HEK293T (cell line): ENCODE data around the gene TSPAN14.

Experiments used
- CTCF ChIA-PET: fragments of 350-600 bp; formaldehyde crosslinking; extraction: SDS; loops from one replicate; lab custom pipeline; 2021; ENCODE audit warnings: antibody characterized with exemption, inconsistent platforms; lab: Yijun Ruan, JAX
- POLR2A ChIA-PET: fragments of 350-600 bp; formaldehyde crosslinking; extraction: SDS; loops from one replicate; lab custom pipeline; 2020; ENCODE audit warnings: antibody characterized with exemption, inconsistent platforms; lab: Yijun Ruan, JAX
- DNase-seq: peaks from one replicate; pipeline ENCODE4 v3.0.0; 2012; ENCODE audit warnings: mixed read lengths; ENCODE audit errors: extremely low spot score
- ARNT ChIP-seq: fragments of 450-650 bp; IDR thresholded peaks from 2 replicates; pipeline ENCODE4 v1.6.1; 2017; ENCODE audit warnings: mild to moderate bottlenecking
- BHLHE40 ChIP-seq: fragments of 450-650 bp; IDR thresholded peaks from 2 replicates; pipeline ENCODE4 v1.6.1; 2016; ENCODE audit warnings: mild to moderate bottlenecking, moderate library complexity, borderline replicate concordance
- CTBP1 ChIP-seq: fragments of 450-650 bp; IDR thresholded peaks from 2 replicates; pipeline ENCODE4 v1.6.1; 2016; ENCODE audit warnings: borderline replicate concordance
- ELF4 ChIP-seq: fragments of 450-650 bp; IDR thresholded peaks from 2 replicates; pipeline ENCODE4 v1.6.1; 2017; ENCODE audit warnings: antibody characterized with exemption
- FOXA1 ChIP-seq: fragments of 450-650 bp; IDR thresholded peaks from 2 replicates; pipeline ENCODE4 v1.6.1; 2016; ENCODE audit warnings: mild to moderate bottlenecking
- FOXK2 ChIP-seq: fragments of 450-650 bp; IDR thresholded peaks from 2 replicates; pipeline ENCODE4 v1.6.1; 2016; ENCODE audit warnings: mild to moderate bottlenecking
- FOXM1 ChIP-seq: fragments of 450-650 bp; IDR thresholded peaks from 2 replicates; pipeline ENCODE4 v1.6.1; 2017; ENCODE audit warnings: mild to moderate bottlenecking, borderline replicate concordance
- HDGF ChIP-seq: fragments of 450-650 bp; IDR thresholded peaks from 2 replicates; pipeline ENCODE4 v1.6.1; 2017; ENCODE audit warnings: antibody characterized with exemption, borderline replicate concordance
- L3MBTL2 ChIP-seq: fragments of 450-650 bp; conservative IDR thresholded peaks from 2 replicates; pipeline ENCODE4 v1.6.1; 2016; ENCODE audit warnings: mild to moderate bottlenecking
- LEF1 ChIP-seq: fragments of 450-650 bp; IDR thresholded peaks from 2 replicates; pipeline ENCODE4 v1.6.1; 2017; ENCODE audit warnings: mild to moderate bottlenecking, borderline replicate concordance
- NFRKB ChIP-seq: fragments of 450-650 bp; IDR thresholded peaks from 2 replicates; pipeline ENCODE4 v1.6.1; 2016; ENCODE audit warnings: mild to moderate bottlenecking, moderate library complexity
- PKNOX1 ChIP-seq: fragments of 450-650 bp; IDR thresholded peaks from 2 replicates; pipeline ENCODE4 v1.6.1; 2016
- SP1 ChIP-seq: fragments of 450-650 bp; IDR thresholded peaks from 2 replicates; pipeline ENCODE4 v1.6.1; 2017
- SUZ12 ChIP-seq: fragments of 450-650 bp; IDR thresholded peaks from 2 replicates; pipeline ENCODE4 v1.6.1; 2016; ENCODE audit warnings: mild to moderate bottlenecking
- TARDBP ChIP-seq: fragments of 450-650 bp; IDR thresholded peaks from 2 replicates; pipeline ENCODE4 v1.6.1; 2016
- ZNF384 ChIP-seq: fragments of 450-650 bp; IDR thresholded peaks from 2 replicates; pipeline ENCODE4 v1.6.1; 2016

The TSPAN14 gene

GRCh38 chr10:80447436-80448190 is 6.5 kb upstream of the TSPAN14 start:
- no peak for DNase-seq
- TF ChIP-seq LEF1 (no peak), BHLHE40 (no peak), FOXK2 (no peak), PKNOX1 (no peak), FOXA1 (no peak), SP1 (no peak), HDGF (no peak), ELF4 (no peak), NFRKB (no peak)
- ChIA-PET CTCF (interaction anchor here (3.1 kb wide), 1 partner anchor 57 kb away, joined by 20 read pairs; no protein-coding TSS in a partner anchor), POLR2A (no interaction called here)

- CTCF ChIA-PET, result interaction anchor here (0.6 to 3.1 kb wide), 2 partner anchors 57 to 1074 kb away, joined by 3 to 20 read pairs; no protein-coding TSS in a partner anchor
- TF ChIP-seq BHLHE40 (no peak), L3MBTL2 (no peak), SP1 (no peak), FOXM1 (no peak), PKNOX1 (no peak), HDGF (no peak), CTBP1 (no peak), FOXK2 (no peak), SUZ12 (no peak), ARNT (no peak), ELF4 (no peak), LEF1 (no peak), ZNF384 (no peak), FOXA1 (no peak), TARDBP (no peak), NFRKB (no peak)
- POLR2A ChIA-PET, result no interaction called here
- DNase-seq, result no peak
These were observed 5.7 kb upstream of the TSPAN14 start for GRCh38 chr10:80448209-80448942.

- CTCF ChIA-PET, result interaction anchor here (0.6 to 3.1 kb wide), 4 partner anchors 15 to 872 kb away, joined by 3 to 20 read pairs (median 4); no protein-coding TSS in a partner anchor
- TF ChIP-seq NFRKB (no peak), HDGF (no peak), SUZ12 (no peak), L3MBTL2 (no peak), ELF4 (no peak)
- DNase-seq, result no peak
- POLR2A ChIA-PET, result interaction anchor here (0.5 kb wide), 1 partner anchor 56 kb away, joined by 3 read pairs; no protein-coding TSS in a partner anchor
These were observed 4.6 kb upstream of the TSPAN14 start for GRCh38 chr10:80449520-80449919.

GRCh38 chr10:80451132-80451531 is 3.0 kb upstream of the TSPAN14 start:
- TF ChIP-seq L3MBTL2, result no peak
- TF ChIP-seq SUZ12, result no peak
- no peak for TF ChIP-seq TARDBP
- TF ChIP-seq NFRKB, result no peak
- POLR2A ChIA-PET, result interaction anchor here (0.8 kb wide), 1 partner anchor 12 kb away, joined by 3 read pairs; no protein-coding TSS in a partner anchor
- CTCF ChIA-PET, result interaction anchor here (1.1 kb wide), 1 partner anchor 212 kb away, joined by 3 read pairs; no protein-coding TSS in a partner anchor
- no peak for DNase-seq

GRCh38 chr10:80452069-80452468 is 2.0 kb upstream of the TSPAN14 start:
- TF ChIP-seq HDGF, result no peak
- TF ChIP-seq TARDBP, result no peak
- no peak for TF ChIP-seq CTBP1
- TF ChIP-seq FOXM1, result no peak
- TF ChIP-seq SUZ12, result no peak
- TF ChIP-seq FOXA1, result no peak
- no peak for TF ChIP-seq ELF4
- no peak for TF ChIP-seq ARNT
- no peak for TF ChIP-seq LEF1
- TF ChIP-seq FOXK2, result no peak
- TF ChIP-seq PKNOX1, result no peak
- TF ChIP-seq SP1, result no peak
- no peak for TF ChIP-seq L3MBTL2
- no peak for TF ChIP-seq NFRKB
- no peak for TF ChIP-seq ZNF384
- TF ChIP-seq BHLHE40, result no peak
- DNase-seq, result no peak
- ChIA-PET CTCF (interaction anchor here (2.3 kb wide), 1 partner anchor 53 kb away, joined by 15 read pairs; no protein-coding TSS in a partner anchor), POLR2A (no interaction called here)

GRCh38 chr10:80452640-80453039 is 1.5 kb upstream of the TSPAN14 start:
- DNase-seq, result no peak
- TF ChIP-seq HDGF (no peak), SUZ12 (no peak), BHLHE40 (no peak), FOXK2 (no peak), FOXM1 (no peak), PKNOX1 (no peak), NFRKB (no peak), TARDBP (no peak), ARNT (no peak)
- ChIA-PET CTCF (interaction anchor here (0.6 to 2.3 kb wide), 4 partner anchors 45 to 1068 kb away, joined by 3 to 15 read pairs (median 4); no protein-coding TSS in a partner anchor), POLR2A (no interaction called here)
